A673 (cell line): ENCODE data around the gene ITM2B.

ENCODE experiments used
- EZH2 ChIP-seq: fragments of 200-600 bp; sonication (generic); IDR thresholded peaks from 2 replicates; pipeline ENCODE4 v1.6.1; 2017; ENCODE audit warnings: borderline replicate concordance, low read depth, mild to moderate bottlenecking, mixed read lengths, antibody characterized with exemption, low read length; ENCODE audit not compliant: poor library complexity, severe bottlenecking
- TF ChIP-seq, protein P1 (sequence below): fragments of 300-800, 200-600 bp; sonication (generic); conservative IDR thresholded peaks from 2 replicates; pipeline ENCODE4 v1.5.1; 2017; ENCODE audit warnings: low read depth, mild to moderate bottlenecking, antibody characterized with exemption, low read length, moderate library complexity, mixed read lengths

GRCh38 chr13:48194379-48194754, 38.6 kb upstream of the ITM2B start:
- TF ChIP-seq, protein P1, sequence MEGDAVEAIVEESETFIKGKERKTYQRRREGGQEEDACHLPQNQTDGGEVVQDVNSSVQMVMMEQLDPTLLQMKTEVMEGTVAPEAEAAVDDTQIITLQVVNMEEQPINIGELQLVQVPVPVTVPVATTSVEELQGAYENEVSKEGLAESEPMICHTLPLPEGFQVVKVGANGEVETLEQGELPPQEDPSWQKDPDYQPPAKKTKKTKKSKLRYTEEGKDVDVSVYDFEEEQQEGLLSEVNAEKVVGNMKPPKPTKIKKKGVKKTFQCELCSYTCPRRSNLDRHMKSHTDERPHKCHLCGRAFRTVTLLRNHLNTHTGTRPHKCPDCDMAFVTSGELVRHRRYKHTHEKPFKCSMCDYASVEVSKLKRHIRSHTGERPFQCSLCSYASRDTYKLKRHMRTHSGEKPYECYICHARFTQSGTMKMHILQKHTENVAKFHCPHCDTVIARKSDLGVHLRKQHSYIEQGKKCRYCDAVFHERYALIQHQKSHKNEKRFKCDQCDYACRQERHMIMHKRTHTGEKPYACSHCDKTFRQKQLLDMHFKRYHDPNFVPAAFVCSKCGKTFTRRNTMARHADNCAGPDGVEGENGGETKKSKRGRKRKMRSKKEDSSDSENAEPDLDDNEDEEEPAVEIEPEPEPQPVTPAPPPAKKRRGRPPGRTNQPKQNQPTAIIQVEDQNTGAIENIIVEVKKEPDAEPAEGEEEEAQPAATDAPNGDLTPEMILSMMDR: no peak
- no peak for TF ChIP-seq EZH2
